Thymus (tissue), 11 donors: Measurements from ENCODE around the gene EGFLAM. TPM values are rescaled to one million over a fixed set of nuclear protein-coding genes. Genes with fewer than 3 reads are reported as not detected.

Experiments
- DNase-seq, 9 donors: peaks; one replicate each; pipeline ENCODE4 v3.0.0-alpha.2; 2013; ENCODE audit warnings: low spot score in 9 of 9, low read depth in 6 of 9, missing footprints in 1 of 9
- H3K27ac ChIP-seq, 2 donors: one replicate each; pipeline ENCODE4 v1.5.1; 2013; ENCODE audit warnings: control low read depth in 1 of 2, low read depth in 1 of 2, low read length in 1 of 2, mild to moderate bottlenecking in 1 of 2, moderate library complexity in 1 of 2
- H3K27me3 ChIP-seq, 2 donors: one replicate each; pipeline ENCODE4 v1.5.1; 2013; ENCODE audit warnings: low read length in 1 of 2; ENCODE audit not compliant: control insufficient read depth in 2 of 2, insufficient read depth in 1 of 2
- H3K36me3 ChIP-seq, 2 donors: one replicate each; pipeline ENCODE4 v1.5.1; 2013; ENCODE audit warnings: low read length in 1 of 2, mild to moderate bottlenecking in 1 of 2, moderate library complexity in 1 of 2; ENCODE audit not compliant: control insufficient read depth in 2 of 2, insufficient read depth in 2 of 2
- H3K4me1 ChIP-seq, 2 donors: one replicate each; pipeline ENCODE4 v1.5.1; 2013; ENCODE audit warnings: low read length in 2 of 2; ENCODE audit not compliant: control insufficient read depth in 2 of 2, insufficient read depth in 2 of 2
- H3K4me3 ChIP-seq, 2 donors: one replicate each; pipeline ENCODE4 v1.5.1; 2013; ENCODE audit warnings: low read length in 2 of 2, control low read depth in 1 of 2, mild to moderate bottlenecking in 1 of 2
- H3K9me3 ChIP-seq, 2 donors: one replicate each; pipeline ENCODE4 v1.5.1; 2013; ENCODE audit warnings: low read length in 1 of 2, mild to moderate bottlenecking in 1 of 2; ENCODE audit not compliant: control insufficient read depth in 2 of 2, insufficient read depth in 1 of 2
- WGBS: extraction: QIAGEN DNeasy Blood & Tissue Kit; methylation state at CpG from one replicate; pipeline ENCODE4 v1.1.7; 2013; 5-methylcytosine and 5-hydroxymethylcytosine counted together
- polyA plus RNA-seq: library from polyadenylated mRNA; stranded (reverse); fragments of 200-250 nt; gene quantifications from one replicate; pipeline ENCODE4 v1.2.3, GENCODE V29; 2013
- total RNA-seq: library from RNA; stranded (reverse); fragments of 120-200 nt; gene quantifications from one replicate; pipeline ENCODE4 v1.2.4, GENCODE V29; 2013
- donor health status: healthy.

The EGFLAM gene
- total and polyA plus RNA-seq, 2 donors, result 24.0 to 25.7 TPM

DNA sequence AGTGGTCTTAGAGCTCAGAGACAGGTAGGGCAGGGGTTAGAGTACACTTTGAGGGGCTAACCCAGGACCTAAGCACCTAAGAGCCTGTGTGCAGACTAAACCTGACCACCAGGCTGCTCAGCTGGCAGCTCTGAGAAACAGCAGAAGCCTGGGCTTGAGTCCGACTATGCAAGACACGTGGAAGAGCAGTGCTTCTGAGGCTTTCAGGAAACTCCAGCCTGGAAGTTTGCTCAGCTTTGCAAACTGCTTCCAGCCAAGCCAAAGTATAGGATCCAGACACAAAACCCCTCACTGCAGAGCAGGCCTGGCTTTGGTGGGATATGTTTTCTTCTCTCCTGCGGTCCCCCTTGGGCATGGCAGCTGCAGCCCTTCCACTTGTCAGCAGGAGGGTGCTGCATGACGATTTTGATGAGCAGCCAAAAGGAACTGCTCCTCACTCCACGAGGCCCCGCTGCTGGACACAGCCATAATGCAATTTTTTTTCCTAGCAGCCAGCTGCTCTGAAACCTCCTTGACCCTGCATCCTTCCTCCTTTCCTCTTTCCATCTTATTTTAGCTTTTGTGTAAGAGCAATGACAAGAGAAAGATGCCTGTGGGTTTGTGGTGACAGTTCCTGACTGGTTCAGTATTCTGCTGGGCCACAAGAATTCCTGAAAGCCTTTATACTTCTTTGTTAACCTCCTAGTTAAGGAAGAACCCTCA lies 175.0 kb downstream of the EGFLAM start:
- 26% methylated on average over 6 of the region's 6 CpGs for WGBS
- Histone ChIP-seq H3K4me1 (no peaks in the 10 kb centered on the region), H3K36me3 (no peaks in the 10 kb centered on the region), H3K27ac (no peak overlapping the region), H3K4me3 (no peak overlapping the region), H3K27me3 (peaks cover 0 to 6% of the 10 kb centered on the region in 2 donors), H3K9me3 (no peaks in the 10 kb centered on the region)
- DNase-seq, result no peak

DNA sequence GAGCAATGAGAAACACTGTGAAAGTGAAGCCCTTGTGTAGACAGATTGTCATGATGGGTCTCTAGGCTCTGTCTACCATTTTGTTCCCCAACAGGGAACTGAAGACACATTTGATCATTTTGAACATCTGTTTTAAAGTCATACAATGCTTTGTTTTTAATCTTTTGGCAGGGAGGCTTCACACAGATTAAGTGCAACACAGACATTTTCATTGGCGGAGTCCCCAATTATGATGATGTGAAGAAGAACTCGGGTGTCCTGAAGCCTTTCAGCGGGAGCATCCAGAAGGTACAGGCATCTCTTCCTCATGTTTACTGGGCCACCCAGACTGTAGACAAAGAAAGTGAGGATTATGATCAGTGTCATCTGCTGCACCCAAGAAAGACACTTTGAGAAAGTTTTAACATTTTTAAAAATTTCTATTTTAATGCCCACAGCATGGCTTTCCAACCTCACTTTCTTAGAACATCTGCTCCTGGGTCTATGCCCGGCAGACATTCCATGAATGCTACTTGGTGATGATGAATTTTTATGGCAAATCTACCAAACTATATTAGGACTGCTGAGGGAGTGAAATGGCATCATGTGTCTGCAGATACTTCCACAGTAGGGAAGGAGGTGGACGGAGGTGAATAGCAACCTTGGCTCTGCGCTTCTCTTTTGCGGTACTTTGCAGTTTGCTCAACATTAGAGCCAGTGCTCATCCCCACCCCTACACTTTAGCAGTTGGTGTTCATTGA lies 176.8 kb downstream of the EGFLAM start:
- Histone ChIP-seq H3K9me3 (no peaks in the 10 kb centered on the region), H3K27me3 (peaks cover 0 to 6% of the 10 kb centered on the region in 2 donors), H3K27ac (no peak overlapping the region), H3K4me1 (no peaks in the 10 kb centered on the region), H3K36me3 (no peaks in the 10 kb centered on the region), H3K4me3 (no peak overlapping the region)
- 97% methylated on average over 7 of the region's 7 CpGs for WGBS
- no peak for DNase-seq

DNA sequence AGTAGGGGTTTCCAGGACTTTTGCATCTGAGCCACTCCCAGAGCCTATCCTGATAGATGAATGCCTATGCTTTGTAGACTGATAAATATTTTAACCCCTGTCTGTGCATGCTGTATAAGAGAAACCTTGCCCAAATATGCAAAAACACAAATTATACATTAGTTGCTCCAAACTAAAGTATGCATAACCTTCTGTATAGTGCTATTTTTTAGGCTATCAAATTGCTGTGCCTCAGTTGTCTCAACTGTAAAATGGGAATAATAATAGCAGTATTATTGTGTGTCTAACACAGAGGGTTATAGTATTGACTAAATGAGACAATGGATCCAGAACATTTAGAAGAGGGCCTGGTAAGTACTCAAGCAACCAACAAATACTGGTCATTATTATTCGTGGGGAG lies 180.4 kb downstream of the EGFLAM start:
- Histone ChIP-seq H3K27me3 (no peaks in the 10 kb centered on the region), H3K4me1 (no peaks in the 10 kb centered on the region), H3K9me3 (no peaks in the 10 kb centered on the region), H3K27ac (no peak overlapping the region), H3K4me3 (no peak overlapping the region), H3K36me3 (no peaks in the 10 kb centered on the region)
- 95% methylated on average over 1 of the region's 1 CpG for WGBS
- DNase-seq, result no peak

DNA sequence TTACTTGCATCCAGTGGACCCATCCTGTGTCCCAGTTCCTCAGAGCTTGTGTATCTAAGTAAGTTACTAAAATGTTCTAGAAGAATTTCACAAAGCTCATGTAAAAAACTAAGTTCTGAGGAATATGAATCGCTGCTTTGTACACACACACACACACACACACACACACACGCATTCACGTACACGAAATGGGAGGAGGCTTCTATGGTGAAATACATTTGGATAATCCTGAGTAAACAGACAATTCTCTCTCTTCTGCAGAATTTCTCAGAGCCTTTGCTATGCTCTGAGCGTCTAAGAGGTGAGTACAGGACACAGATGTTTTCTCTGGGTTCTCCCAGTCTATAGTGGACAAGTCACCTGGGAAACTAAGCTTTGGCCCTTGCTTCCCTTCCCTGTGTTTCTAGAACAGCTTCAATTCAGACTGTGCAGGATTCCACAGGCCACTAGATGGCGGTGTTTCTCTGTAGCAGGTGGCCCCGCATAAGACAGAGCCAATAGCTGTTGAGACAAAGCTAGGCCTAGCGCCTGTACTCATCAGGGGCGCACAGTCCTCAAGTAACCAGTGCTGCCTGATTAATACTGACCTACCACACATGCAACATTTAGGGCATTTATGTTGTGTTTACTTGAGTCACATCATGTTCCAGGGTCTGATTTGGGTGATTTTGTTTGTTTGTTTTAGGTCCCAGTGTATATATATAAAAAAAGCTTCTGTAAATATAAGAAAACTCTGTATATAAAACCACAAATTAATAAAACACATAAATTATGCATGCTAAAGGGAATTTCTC lies 183.3 kb downstream of the EGFLAM start:
- DNase-seq, result peak; percentile 54 to 88 (median 74)
- WGBS, result 29% methylated on average over 9 of the region's 9 CpGs
- peaks cover 0 to 10% of the 10 kb centered on the region in 2 donors for H3K27me3 ChIP-seq
- no peak overlapping the region for H3K27ac ChIP-seq
- H3K4me3 ChIP-seq, result no peak overlapping the region
- H3K9me3 ChIP-seq, result no peaks in the 10 kb centered on the region
- H3K4me1 ChIP-seq, result no peaks in the 10 kb centered on the region
- no peaks in the 10 kb centered on the region for H3K36me3 ChIP-seq

DNA sequence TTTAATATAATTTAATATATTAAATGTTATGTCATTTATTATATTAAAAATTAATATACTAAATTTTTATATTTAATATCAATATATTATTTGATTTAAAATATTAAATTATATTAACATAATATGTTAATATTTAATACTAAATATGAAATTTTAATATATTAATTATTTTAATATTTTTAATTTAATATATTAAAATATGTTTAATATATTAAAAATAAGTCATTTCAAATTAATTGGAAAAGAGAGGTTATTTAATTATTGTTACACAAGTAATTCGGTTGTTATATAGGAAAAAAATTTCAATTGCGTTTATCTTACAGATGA lies 183.9 kb downstream of the EGFLAM start:
- WGBS, result 95% methylated on average over 2 of the region's 2 CpGs
- Histone ChIP-seq H3K9me3 (no peaks in the 10 kb centered on the region), H3K4me3 (no peak overlapping the region), H3K36me3 (no peaks in the 10 kb centered on the region), H3K4me1 (no peaks in the 10 kb centered on the region), H3K27ac (no peak overlapping the region), H3K27me3 (peaks cover 0 to 10% of the 10 kb centered on the region in 2 donors)
- DNase-seq, result no peak

DNA sequence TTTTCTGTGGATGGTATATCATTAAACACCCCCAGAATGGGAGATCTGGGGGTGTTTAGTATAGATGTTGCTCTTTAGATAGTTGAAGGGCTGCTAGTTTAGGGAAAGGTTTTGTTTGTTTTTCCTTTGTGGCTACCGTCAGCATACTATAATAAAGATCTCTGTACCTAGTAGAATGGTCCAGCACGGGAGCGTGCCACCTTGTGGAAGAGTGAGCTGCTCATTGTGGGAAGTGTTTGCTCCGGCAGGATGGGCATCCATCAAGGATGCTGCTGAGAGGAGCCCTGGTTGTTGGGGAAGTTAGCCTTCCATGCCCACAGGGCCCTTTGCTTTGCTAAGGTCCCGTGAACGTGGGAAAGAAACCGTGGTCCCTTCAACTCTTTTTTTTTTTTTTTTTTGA lies 185.0 kb downstream of the EGFLAM start:
- peaks cover 0 to 3% of the 10 kb centered on the region in 2 donors for H3K4me1 ChIP-seq
- H3K36me3 ChIP-seq, result no peaks in the 10 kb centered on the region
- peaks cover 0 to 15% of the 10 kb centered on the region in 2 donors for H3K27me3 ChIP-seq
- no peak overlapping the region for H3K4me3 ChIP-seq
- WGBS, result 84% methylated on average over 7 of the region's 7 CpGs
- no peaks in the 10 kb centered on the region for H3K9me3 ChIP-seq
- DNase-seq, result no peak
- H3K27ac ChIP-seq, result no peak overlapping the region

DNA sequence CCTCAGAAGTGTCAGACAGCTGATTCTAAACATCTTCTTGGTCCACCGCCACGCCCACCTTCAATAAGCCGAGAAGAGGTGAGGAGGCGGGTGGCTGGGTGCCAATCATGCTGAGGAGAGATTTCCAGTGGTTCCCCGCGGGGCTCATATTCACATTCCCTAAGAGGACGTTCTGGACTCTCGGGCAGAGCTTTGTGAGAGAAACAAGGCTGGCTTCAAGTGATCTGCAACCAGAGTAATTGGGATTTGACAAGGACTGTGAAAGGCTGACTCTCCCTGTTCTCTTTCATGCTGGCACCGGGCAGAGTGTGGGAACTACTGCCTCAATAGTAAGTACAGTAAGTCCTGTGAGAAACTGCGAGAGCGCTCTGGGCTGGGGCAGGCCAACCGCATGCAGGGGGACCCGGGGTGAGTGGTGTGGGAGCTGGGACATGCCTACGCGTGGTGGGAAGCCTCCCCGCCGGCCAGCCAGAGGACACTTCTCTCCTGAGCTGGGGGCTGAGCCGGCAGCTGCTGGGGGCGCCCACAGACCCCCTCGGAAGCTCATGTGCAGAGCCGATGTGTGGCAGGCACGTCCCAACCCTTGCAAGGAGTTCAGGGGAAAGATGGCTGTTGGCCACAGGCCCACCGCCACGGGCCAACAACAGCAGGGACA lies 187.1 kb downstream of the EGFLAM start:
- H3K4me3 ChIP-seq, result peak overlapping the region; percentile 2 to 35
- no peaks in the 10 kb centered on the region for H3K36me3 ChIP-seq
- DNase-seq, result peak in 1 of 9 donors; percentile 13
- WGBS, result 84% methylated on average over 24 of the region's 24 CpGs
- H3K9me3 ChIP-seq, result no peaks in the 10 kb centered on the region
- H3K27ac ChIP-seq, result peak overlapping the region; percentile 61 to 67
- H3K27me3 ChIP-seq, result peaks cover 0 to 29% of the 10 kb centered on the region in 2 donors
- peaks cover 0 to 3% of the 10 kb centered on the region in 2 donors for H3K4me1 ChIP-seq

DNA sequence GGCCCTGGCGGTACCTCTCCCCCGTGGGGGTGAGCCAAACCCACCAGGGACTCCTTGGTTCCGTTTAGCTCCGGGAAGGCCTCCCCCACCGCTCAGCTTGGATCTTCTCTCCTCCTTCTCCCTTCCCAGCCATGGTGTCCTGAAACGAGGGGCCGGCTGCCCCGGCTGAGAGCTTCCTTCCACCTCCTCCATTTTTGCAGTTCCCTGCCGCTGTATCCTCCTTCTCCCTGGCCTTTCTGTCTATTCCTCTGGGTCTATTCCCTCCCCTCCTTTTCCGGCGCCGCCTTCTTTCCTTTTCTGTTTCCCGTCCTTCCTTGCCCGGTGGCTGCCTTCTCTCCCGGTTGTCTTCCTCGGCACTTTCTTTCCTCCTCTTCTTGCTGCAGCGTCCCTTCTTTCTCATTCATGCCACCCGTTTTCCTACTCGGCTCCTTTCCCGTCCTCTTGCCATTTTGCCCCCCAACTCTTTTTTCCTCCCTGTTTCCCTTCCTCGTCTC lies 187.7 kb downstream of the EGFLAM start:
- WGBS, result 86% methylated on average over 21 of the region's 21 CpGs
- H3K4me3 ChIP-seq, result peak overlapping the region; percentile 2 to 35

More for the DNA sequence above, 187.7 kb downstream of the EGFLAM start:
- Histone ChIP-seq H3K36me3 (no peaks in the 10 kb centered on the region), H3K27me3 (peaks cover 2 to 35% of the 10 kb centered on the region in 2 donors), H3K4me1 (peaks cover 0 to 3% of the 10 kb centered on the region in 2 donors), H3K27ac (peak overlapping the region; percentile 61 to 67), H3K9me3 (no peaks in the 10 kb centered on the region)
- DNase-seq, result no peak
